Activated T-helper 2 cell treated with anti-CD3 and anti-CD28 coated beads, Interferon-gamma antibody, Interleukin-2, Interleukin-4, amounts not matched to agents 10 μg/mL and 5 μg/mL and 100 μg/mL, durations not matched to agents 14 hours and 24 hours and 36 hours (primary cell): ENCODE results near the gene HPS1. TPM values are rescaled to one million over a fixed set of nuclear protein-coding genes. Genes with fewer than 3 reads are reported as not detected.

Experiments used
- DNase-seq: peaks from one replicate; pipeline ENCODE4 v3.0.0; 2021; ENCODE audit warnings: low spot score
- H3K27ac Mint-ChIP-seq: one replicate; pipeline ENCODE4 v1.8.0; 2021; ENCODE audit warnings: mixed read lengths
- H3K27me3 Mint-ChIP-seq: one replicate; pipeline ENCODE4 v1.8.0; 2021; ENCODE audit warnings: low read depth, mixed read lengths
- H3K36me3 Mint-ChIP-seq: one replicate; pipeline ENCODE4 v1.8.0; 2021; ENCODE audit warnings: low read depth, mixed read lengths
- H3K4me1 Mint-ChIP-seq: one replicate; pipeline ENCODE4 v1.8.0; 2021; ENCODE audit warnings: low read depth, mixed read lengths
- H3K4me3 Mint-ChIP-seq: one replicate; pipeline ENCODE4 v1.8.0; 2021; ENCODE audit warnings: low read depth, mild to moderate bottlenecking, moderate library complexity, mixed read lengths
- H3K9me3 Mint-ChIP-seq: one replicate; pipeline ENCODE4 v1.8.0; 2021; ENCODE audit warnings: mixed read lengths
- intact Hi-C: fragments of 100-400 bp; cut with micrococcal nuclease; formaldehyde crosslinking; loops from one replicate; pipeline ENCODE4 v1.15.1; 2023
- total RNA-seq: library from RNA; stranded (reverse); gene quantifications from 2 replicates; pipeline ENCODE4 v1.2.3, GENCODE V29; 2022

The HPS1 gene
- total RNA-seq, 1 donor from 2014 or later, result 62.0 TPM

DNA sequence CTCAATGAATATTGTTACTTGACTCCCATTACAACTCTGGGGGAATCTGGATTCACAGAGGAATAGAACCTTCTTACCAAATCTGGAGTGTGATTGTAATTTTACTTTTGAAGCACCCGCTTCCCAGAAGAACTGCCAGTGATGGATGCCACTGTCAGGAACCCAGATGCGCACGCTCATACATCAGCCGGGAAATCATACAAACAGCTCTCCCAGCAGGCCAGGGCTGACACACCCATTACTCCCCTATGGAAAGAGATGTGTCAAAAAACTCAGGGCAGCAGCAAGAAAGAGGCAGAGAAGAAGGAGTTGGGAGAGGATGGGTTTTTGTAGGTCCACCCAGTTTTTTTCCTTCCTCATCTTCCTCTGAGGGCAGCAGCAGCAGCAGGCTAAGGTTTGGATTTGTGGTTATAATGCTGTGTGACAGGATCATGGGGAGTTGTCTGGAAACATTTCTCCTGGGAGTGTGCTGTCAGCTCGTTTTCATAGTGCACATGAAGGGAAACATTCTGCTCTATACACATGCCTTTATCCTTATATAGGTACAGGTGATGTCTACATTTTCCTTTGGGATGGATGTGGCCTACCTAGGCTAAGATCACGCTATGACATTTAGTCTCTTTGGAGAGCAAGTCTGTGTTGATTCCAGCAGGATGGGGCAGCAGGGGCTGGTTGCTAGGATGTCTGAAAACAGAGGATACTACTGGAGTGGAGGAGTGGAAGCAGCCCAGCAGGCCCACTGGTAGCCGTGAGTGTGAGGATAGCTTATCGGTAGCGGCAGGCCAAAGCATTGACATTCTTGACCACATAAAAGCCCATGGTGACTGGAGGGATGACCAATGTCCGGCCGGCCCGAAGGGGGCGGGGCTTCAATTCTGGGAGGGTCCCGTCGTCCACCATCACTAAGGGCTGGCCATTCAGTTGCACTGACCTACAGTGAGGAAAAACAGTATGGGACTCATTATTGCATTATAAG lies 12.4 kb upstream of the HPS1 start:
- H3K36me3 Mint-ChIP-seq, result no peaks in the 10 kb centered on the region
- intact Hi-C loops, result no loop called here
- peaks cover 1% of the 10 kb centered on the region for H3K4me1 Mint-ChIP-seq
- peaks cover 25% of the 10 kb centered on the region for H3K27me3 Mint-ChIP-seq
- DNase-seq, result no peak
- no peak overlapping the region for H3K27ac Mint-ChIP-seq
- no peak overlapping the region for H3K4me3 Mint-ChIP-seq
- no peaks in the 10 kb centered on the region for H3K9me3 Mint-ChIP-seq

DNA sequence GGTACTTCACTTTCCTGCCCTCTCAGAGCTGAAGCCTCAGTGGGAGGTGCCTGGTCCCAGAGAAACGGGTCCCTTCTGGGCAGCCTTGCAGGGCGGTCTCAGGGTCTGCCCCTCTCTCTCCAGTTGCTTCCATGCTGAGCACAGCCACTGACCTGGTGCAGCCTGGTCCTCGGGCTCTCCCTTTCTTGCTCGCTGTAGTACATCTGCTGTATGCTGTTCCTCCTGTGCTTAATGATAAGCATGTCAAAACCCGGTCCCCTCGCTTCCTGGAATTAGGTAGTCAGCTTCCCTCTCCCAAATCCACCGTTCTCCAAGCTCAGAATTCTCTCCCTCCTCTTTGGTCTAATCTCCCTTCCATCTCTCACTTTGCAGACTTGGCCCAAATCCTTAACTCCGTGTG lies 11.0 kb upstream of the HPS1 start:
- no peak overlapping the region for H3K27ac Mint-ChIP-seq
- intact Hi-C loops, result no loop called here
- peaks cover 1% of the 10 kb centered on the region for H3K4me1 Mint-ChIP-seq
- H3K4me3 Mint-ChIP-seq, result no peak overlapping the region
- H3K9me3 Mint-ChIP-seq, result no peaks in the 10 kb centered on the region
- no peaks in the 10 kb centered on the region for H3K36me3 Mint-ChIP-seq
- peaks cover 27% of the 10 kb centered on the region for H3K27me3 Mint-ChIP-seq
- DNase-seq, result no peak

DNA sequence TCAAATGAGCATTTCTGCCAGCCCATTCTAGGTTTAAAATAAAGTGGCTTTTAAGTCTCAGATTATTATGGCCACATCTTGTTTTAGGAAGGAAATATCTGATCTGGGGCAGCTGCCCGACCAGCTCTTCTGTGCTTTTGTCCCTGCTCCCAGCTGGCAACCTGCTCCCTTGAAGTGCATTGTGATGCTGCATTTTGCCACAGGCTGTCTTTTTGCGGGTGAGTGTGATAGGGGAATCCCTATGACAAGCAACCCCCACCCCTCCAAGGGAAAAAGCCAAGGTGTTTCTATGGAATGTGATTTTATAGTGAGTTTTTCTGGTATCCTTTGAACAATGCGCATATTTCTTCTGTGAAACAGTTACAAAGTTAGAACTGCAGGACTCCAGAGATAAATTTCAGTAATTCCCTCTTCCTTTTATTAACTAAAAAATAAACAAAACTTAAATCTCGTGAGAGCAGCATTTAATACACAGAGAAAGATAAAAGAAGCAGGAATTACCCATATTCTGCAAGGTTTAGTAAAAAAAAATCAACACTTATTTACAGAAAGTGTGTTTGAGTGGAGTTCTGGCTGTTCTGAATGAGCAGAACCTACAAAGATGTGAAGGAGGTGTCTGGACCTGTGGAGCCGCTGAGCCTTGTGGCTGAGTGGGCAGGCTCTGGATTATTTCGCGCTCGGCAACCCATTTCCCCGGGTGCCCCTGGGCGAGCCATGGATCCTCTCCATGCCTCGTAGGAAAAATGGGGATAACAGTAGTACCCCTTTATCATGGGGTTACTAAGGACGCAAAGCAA lies 10.1 kb upstream of the HPS1 start:
- Mint-ChIP-seq H3K9me3 (no peaks in the 10 kb centered on the region), H3K4me1 (peaks cover 1% of the 10 kb centered on the region), H3K36me3 (no peaks in the 10 kb centered on the region), H3K4me3 (no peak overlapping the region), H3K27ac (no peak overlapping the region), H3K27me3 (peaks cover 32% of the 10 kb centered on the region)
- DNase-seq, result no peak
- intact Hi-C loops, result no loop called here

DNA sequence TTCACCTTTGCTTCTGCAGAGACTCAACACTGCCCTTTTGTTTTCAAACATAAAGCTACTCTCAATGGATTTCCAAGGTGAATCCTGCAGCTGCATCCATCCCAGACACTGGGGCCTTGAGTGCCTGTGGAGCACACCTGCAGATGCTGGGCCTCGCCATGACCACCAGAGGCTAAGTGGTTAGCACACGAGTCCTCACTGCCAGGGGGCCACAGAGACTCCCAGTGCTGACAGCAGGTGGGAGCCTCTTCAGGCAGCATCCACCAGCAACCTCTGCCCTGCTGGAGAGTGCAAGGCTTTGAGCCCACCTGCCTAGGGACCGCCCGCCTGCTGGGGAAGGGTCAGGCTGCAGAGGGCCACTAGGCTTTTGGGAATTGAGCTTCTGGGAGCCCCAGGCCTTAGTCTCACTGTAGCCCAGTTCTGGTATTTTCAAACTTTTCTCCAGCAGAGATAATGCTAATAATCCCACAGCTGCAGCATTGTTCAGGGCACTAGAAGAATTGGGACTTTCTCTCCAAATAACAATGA lies 9.4 kb upstream of the HPS1 start:
- Mint-ChIP-seq H3K9me3 (no peaks in the 10 kb centered on the region), H3K27ac (no peak overlapping the region), H3K4me1 (no peaks in the 10 kb centered on the region), H3K27me3 (peaks cover 32% of the 10 kb centered on the region), H3K4me3 (no peak overlapping the region), H3K36me3 (no peaks in the 10 kb centered on the region)
- no peak for DNase-seq
- intact Hi-C loops, result no loop called here

DNA sequence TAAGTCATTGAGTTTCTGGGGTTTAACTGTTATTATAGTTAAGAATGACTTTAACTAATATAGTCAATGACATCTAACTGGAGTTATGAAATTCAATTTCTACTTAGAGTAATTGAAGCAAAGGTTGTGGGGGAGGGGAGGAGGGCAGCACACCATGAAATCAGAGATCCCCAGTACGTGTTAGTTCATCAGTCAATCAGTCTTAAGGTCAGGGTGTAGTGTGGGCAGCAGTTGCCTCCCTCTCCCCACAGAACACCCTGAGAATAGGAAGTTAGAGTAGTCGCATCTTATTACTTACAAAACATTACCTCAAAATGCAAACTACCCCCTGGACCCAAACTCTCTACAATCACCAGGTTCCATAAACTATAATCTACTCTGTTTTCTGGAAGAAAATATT lies 7.0 kb upstream of the HPS1 start:
- Mint-ChIP-seq H3K36me3 (no peaks in the 10 kb centered on the region), H3K27me3 (peaks cover 37% of the 10 kb centered on the region), H3K4me3 (no peak overlapping the region), H3K4me1 (no peaks in the 10 kb centered on the region), H3K9me3 (no peaks in the 10 kb centered on the region), H3K27ac (no peak overlapping the region)
- DNase-seq, result no peak
- intact Hi-C loops, result no loop called here

DNA sequence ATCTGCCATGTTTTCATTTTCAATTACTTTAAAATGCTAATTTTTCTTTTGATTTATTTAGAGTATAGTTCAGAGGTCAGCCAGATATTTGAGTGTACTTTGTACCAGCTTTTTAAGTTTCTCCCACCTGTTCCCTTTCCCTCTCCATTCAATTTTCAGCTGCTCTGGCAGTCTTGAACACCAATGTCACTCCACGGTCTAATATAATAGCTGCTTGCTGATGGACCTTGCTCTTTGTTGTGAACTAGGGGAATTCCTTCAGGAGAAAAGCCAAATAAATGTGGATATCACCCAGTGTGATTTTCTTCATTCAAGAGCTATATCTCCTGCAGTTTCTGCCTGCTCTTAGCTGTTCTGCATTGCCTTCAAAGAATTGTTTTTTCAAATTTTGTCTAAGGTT lies 3.9 kb upstream of the HPS1 start:
- peaks cover 22% of the 10 kb centered on the region for H3K27me3 Mint-ChIP-seq
- H3K36me3 Mint-ChIP-seq, result no peaks in the 10 kb centered on the region
- intact Hi-C loops, result no loop called here
- no peak overlapping the region for H3K4me3 Mint-ChIP-seq
- DNase-seq, result no peak
- H3K9me3 Mint-ChIP-seq, result no peaks in the 10 kb centered on the region
- H3K4me1 Mint-ChIP-seq, result peaks cover 10% of the 10 kb centered on the region
- no peak overlapping the region for H3K27ac Mint-ChIP-seq

DNA sequence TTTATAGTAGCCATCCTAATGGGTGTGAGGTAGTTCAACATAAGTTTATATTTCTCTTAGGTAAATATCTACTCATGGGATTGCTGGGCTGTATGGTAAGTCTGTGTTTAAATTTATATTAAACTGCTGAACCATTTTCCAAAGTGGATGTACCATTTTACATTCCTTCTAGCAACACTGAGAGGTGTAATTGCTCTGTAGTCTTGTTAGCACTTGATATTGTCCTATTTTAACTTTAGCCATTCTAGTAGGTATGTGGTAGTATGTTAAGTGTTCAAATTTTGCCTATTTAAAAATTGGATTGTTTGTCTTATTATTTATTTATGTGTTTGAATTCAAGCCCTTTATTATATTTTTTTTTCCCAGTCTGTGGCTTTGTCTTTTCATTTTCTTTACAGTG lies 2.6 kb upstream of the HPS1 start:
- Mint-ChIP-seq H3K9me3 (no peaks in the 10 kb centered on the region), H3K27me3 (peaks cover 22% of the 10 kb centered on the region), H3K4me3 (no peak overlapping the region), H3K36me3 (peaks cover 9% of the 10 kb centered on the region), H3K4me1 (peaks cover 22% of the 10 kb centered on the region), H3K27ac (no peak overlapping the region)
- intact Hi-C loops, result loop anchor here (5.0 to 10.0 kb wide), 3 partner anchors 314 to 1558 kb away; partner anchors contain the start of genes DNMBP, GOT1 and R3HCC1L
- no peak for DNase-seq

DNA sequence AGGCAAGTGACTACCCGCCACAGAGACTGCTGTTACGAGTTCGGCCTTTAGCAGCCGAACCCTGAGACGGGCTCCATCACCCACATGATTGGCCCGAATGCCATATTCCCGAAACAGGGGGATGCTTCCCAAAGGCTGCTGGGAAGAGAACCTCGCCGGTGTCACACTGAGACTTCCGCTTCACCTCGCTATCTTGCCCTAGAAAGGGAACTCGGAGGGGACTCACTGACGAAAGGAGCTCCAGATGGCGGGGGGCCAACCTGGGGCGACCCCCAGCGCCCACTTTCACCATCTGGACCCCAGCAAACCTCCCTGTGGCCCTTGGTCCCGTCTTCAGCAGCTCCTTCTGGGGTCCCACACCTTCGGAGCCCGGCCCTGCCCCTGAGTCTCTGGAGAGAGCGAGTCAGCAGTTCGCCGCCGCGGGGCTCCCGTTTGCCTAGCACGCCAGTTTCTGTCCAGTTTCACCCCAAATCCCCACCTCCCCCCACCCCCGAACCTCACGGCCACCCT lies 529 bp downstream of the HPS1 start:
- peaks cover 30% of the 10 kb centered on the region for H3K4me1 Mint-ChIP-seq
- peak overlapping the region; percentile 90 for H3K4me3 Mint-ChIP-seq
- DNase-seq, result no peak
- intact Hi-C loops, result loop anchor here (5.0 to 10.0 kb wide), 3 partner anchors 311 to 1561 kb away; partner anchors contain the start of genes DNMBP, GOT1 and R3HCC1L
- H3K27ac Mint-ChIP-seq, result peak overlapping the region; percentile 81
- peaks cover 14% of the 10 kb centered on the region for H3K27me3 Mint-ChIP-seq
- H3K9me3 Mint-ChIP-seq, result no peaks in the 10 kb centered on the region
- H3K36me3 Mint-ChIP-seq, result peaks cover 38% of the 10 kb centered on the region

DNA sequence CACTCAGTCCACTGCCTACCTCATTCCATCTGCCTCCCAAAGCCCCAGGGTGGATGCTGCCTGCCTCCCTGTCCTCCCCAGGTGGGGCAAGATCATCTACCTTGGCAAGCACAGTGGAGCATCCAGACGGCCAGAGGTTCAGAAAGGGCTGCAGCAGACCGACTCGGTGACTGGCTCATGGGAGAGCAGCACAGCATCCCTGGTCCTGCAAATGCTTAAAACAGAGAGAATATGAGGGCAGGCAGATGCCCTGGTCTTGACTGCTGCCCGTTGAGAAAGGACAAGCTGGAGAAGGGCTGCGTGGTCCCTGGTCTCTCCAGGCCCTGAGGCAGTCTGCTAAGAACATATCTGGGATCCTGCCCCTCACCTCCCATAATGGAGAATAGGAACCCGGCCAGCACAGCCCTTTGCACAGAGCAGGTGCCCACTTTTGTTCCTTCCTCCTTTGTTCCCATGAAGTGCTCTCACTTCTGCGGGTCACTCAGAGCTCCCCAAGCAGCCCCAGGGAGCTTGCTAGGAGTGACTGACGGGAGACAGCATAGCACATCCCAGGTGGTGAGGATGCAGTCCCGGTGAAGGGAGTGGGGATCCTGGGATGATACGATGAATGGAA lies 1.4 kb downstream of the HPS1 start:
- Mint-ChIP-seq H3K27ac (no peak overlapping the region), H3K9me3 (no peaks in the 10 kb centered on the region), H3K4me3 (peak overlapping the region; percentile 90), H3K36me3 (peaks cover 45% of the 10 kb centered on the region), H3K4me1 (peaks cover 32% of the 10 kb centered on the region), H3K27me3 (peaks cover 8% of the 10 kb centered on the region)
- DNase-seq, result no peak
- intact Hi-C loops, result loop anchor here (5.0 to 10.0 kb wide), 3 partner anchors 311 to 1562 kb away; partner anchors contain the start of genes DNMBP, GOT1 and R3HCC1L

DNA sequence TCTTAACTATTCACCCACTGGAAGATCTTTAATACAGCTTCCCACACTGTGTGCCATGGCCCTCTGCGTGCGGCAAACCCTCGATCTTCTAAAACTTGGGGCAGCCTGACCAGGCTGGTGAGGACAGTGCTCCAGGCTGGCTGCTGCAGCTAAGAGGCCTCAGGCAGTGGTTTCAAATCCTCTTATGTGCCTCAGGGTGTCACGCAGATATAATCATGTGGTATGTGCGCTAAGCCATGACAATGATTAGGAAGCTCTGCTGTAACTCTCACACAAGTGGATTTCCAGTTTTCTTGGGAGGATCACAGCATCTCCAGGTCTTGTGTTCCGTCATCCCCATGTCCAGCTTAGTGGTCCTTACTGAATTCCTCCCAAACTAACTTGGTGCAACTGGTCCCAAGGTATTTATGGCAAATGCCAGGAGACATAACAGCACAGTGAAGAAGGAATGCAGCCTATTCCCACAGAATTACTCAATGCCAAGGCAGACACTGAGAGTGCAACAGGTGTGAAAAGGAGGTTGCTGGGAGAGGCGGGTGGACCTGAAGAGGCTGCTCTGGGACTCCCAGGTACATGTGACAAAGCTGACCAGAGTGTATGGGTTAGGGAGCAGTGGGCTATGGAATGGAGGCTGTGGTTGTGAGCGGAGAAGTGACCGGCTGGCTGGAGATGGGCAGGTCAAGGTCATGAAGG lies 2.3 kb downstream of the HPS1 start:
- no peaks in the 10 kb centered on the region for H3K9me3 Mint-ChIP-seq
- peaks cover 4% of the 10 kb centered on the region for H3K27me3 Mint-ChIP-seq
- DNase-seq, result no peak
- intact Hi-C loops, result loop anchor here (5.0 to 10.0 kb wide), 3 partner anchors 310 to 1563 kb away; partner anchors contain the start of genes DNMBP, GOT1 and R3HCC1L
- H3K27ac Mint-ChIP-seq, result peak overlapping the region; percentile 55
- peaks cover 53% of the 10 kb centered on the region for H3K36me3 Mint-ChIP-seq
- H3K4me3 Mint-ChIP-seq, result peak overlapping the region; percentile 90
- H3K4me1 Mint-ChIP-seq, result peaks cover 32% of the 10 kb centered on the region

DNA sequence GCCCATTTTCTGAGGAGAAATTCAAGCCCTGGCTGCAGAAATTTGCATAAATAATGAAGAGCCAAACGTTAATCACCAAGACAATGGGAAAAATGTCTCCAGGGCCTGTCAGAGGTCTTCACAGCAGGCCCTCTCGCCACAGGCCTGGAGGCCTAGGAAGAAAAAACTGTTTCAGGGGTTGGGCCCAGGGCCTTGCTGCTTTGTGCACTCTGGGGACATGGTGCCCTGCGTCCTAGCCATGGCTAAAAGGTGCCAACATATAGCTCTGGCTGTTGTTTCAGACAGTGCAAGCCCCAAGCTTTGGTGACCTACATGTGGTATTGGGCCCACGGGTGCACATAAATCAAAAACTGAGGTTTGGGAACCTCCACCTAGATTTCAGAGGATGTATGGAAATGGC lies 8.0 kb downstream of the HPS1 start:
- intact Hi-C loops, result no loop called here
- Mint-ChIP-seq H3K9me3 (no peaks in the 10 kb centered on the region), H3K27ac (no peak overlapping the region), H3K4me3 (no peak overlapping the region), H3K36me3 (peaks cover 93% of the 10 kb centered on the region), H3K4me1 (peaks cover 16% of the 10 kb centered on the region), H3K27me3 (no peaks in the 10 kb centered on the region)
- DNase-seq, result no peak

DNA sequence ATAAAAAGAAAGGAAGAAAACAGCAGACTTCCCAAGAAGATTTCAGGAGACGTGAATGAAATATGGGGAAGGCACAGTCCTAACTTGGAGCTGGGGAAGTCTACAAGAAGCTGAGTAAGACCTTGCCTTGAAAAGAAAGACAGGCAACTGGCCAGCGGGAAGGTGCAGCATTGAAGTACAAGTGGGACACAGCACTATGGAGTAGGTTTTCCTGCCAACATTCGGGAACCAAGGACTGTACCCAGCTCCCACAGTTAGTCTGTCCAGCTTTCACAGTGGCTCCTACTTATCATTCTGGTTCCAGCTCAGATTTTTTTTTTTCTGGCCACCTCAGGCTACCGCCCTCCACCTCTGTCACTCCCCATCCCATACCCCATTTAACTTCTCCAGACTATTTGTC lies 10.0 kb downstream of the HPS1 start:
- no peaks in the 10 kb centered on the region for H3K27me3 Mint-ChIP-seq

More for the DNA sequence above, 10.0 kb downstream of the HPS1 start:
- H3K36me3 Mint-ChIP-seq, result peaks cover 91% of the 10 kb centered on the region
- DNase-seq, result no peak
- H3K27ac Mint-ChIP-seq, result no peak overlapping the region
- peaks cover 11% of the 10 kb centered on the region for H3K9me3 Mint-ChIP-seq
- H3K4me3 Mint-ChIP-seq, result no peak overlapping the region
- peaks cover 13% of the 10 kb centered on the region for H3K4me1 Mint-ChIP-seq
- intact Hi-C loops, result no loop called here
